NCI-H748 (cell line): ENCODE results near the gene FOLR1.

Experiments
- DNase-seq: peaks from one replicate; lab custom pipeline; 2025; ENCODE audit not compliant: unreplicated experiment; lab: John Stamatoyannopoulos, UW

Gene FOLR1

GRCh38 chr11:72222907-72223614 lies 31.1 kb downstream of the FOLR1 start:
- DNase-seq, result peak; percentile 96

- DNase-seq, result peak; percentile 67
These were observed 31.9 kb downstream of the FOLR1 start for GRCh38 chr11:72223615-72224563.

GRCh38 chr11:72224564-72225410 lies 32.8 kb downstream of the FOLR1 start, which contains the start of gene INPPL1:
TSS of gene INPPL1 (plus strand) at chr11:72224767. CDS start at chr11:72224985, 218 bp downstream.
- peak; percentile 31 for DNase-seq

GRCh38 chr11:72225411-72225951 lies 33.5 kb downstream of the FOLR1 start:
- peak; percentile 29 for DNase-seq

GRCh38 chr11:72226701-72227100 lies 34.8 kb downstream of the FOLR1 start:
- DNase-seq, result peak; percentile 28

GRCh38 chr11:72227316-72228228 lies 35.6 kb downstream of the FOLR1 start:
- peak; percentile 84 for DNase-seq

- DNase-seq, result no peak
These were observed 36.4 kb downstream of the FOLR1 start for GRCh38 chr11:72228229-72228843.

GRCh38 chr11:72228844-72229231 lies 36.9 kb downstream of the FOLR1 start:
- DNase-seq, result no peak

GRCh38 chr11:72229336-72229924 lies 37.5 kb downstream of the FOLR1 start:
- DNase-seq, result no peak

- DNase-seq, result no peak
These were observed 38.2 kb downstream of the FOLR1 start for GRCh38 chr11:72229925-72230763.

GRCh38 chr11:72230764-72231365 lies 38.9 kb downstream of the FOLR1 start:
- DNase-seq, result no peak

- no peak for DNase-seq
These were observed 39.7 kb downstream of the FOLR1 start for GRCh38 chr11:72231396-72232259.

- no peak for DNase-seq
These were observed 40.5 kb downstream of the FOLR1 start for GRCh38 chr11:72232260-72233055.

- DNase-seq, result no peak
These were observed 41.3 kb downstream of the FOLR1 start for GRCh38 chr11:72233056-72233772.
